ENCODE results near the gene HNRNPA2B1. TPM values are rescaled to one million over a fixed set of nuclear protein-coding genes. Genes with fewer than 3 reads are reported as not detected.
"Not testable (repeated sequence)": the region's sequence is repeated elsewhere in the genome, so short reads cannot be mapped to it uniquely, and the experiment has no call there.

HNRNPA2B1 gene
- total RNA-seq, 1 experiment from 2014 or later, result 335 TPM

DNA sequence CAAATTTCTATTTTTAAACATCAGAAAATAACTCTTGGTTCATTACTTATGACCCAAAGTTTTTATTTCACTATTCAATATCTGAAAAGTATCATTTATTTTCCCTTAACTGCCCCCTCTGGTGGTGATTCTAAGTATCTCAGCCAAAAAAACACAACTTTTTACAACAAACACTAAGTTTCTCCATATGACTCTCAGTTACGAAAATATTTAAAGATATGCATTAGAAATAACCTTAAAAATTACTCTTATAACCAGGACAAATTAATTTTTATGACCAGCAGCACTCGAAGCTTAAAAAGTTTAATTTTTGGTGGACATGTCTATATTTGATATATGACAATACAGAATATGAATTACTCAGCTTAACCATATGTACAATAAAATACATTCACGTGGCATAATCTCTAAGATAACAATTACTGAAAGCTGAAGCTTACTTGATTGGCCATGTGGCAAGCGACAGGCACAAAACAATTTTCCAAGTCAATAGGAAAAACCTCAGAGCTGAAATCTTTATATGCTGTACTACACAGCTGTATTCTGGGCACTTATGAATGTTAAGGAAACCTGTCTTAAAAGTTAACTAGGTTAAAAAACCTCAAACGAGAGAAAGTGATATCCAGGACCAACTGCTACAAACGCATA, 2.3 kb downstream of the HNRNPA2B1 start:
- no peak for DNase-seq (ENCODE audit: low spot score)

DNA sequence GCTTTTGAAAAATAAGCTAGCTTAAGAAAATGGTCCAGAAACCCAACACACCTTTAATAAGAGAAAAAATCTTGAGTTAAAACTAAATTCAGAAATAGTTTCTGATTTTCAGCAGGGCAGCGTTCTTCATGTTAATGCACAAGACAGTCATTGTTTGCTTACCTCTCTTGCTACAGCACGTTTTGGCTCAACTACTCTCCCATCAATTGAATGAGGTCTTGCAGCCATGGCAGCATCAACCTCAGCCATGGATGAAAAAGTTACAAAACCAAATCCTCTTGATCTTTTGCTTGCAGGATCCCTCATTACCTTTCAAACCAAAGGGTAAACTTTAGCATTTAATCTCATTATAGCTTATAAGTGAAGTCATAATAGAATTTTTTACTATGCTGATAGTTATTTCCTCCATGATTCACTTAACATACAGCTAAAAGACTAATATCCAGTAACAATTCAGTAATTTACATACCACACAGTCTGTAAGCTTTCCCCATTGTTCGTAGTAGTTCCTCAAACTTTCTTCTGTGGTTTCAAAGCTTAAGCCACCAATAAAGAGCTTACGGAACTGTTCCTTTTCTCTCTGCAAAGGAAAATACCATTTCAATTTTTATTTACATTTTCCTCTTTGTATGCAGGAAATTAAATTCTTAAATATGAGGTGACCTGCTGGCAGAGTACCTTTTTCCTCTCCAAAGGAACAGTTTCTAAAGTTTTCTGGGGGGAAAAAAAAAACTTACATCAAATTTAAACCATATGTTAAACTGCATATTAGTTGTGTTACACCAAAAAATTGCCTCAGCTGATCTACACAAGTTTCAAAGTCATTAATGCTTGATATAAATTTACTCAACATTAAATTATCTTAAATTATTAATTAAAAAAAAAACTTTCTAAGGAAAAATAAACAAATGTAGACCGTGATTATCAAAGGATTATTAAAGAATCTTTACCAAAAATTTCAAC, 3.1 kb downstream of the HNRNPA2B1 start:
- DNase-seq (ENCODE audit: low spot score), result no peak

DNA sequence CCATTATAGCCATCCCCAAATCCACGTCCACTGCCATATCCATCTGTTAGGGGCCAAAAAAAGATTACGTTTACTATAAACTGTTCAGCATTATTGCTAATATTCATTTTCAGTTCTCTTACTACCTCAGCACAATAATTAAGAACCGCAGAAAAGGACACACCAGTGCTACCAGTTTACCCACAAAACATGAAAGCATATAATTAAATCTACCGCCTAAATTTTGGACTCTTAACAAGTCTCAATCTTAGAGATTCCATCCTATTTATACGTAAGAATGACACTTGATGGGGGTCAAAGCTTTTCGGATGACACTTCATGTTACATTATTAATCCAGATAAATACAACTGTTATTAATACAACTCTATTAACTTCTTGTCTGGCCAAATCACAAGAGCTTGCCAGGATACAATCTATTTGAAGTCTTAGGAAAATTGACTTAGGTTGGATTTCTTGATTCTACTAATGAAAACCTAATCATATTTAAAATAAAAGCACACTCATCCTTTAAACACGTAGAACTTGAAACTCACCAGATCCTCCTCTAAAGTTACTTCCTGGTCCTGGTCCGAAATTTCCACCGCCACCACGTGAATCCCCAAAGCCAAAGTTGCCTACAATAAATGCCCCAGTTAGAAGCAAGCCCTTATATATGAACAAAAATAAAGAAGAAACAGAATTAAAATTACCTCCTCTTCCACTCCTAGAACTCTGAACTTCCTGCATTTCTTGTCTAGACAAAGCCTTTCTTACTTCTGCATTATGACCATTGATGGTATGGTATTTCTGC, 4.5 kb downstream of the HNRNPA2B1 start:
- DNase-seq (ENCODE audit: low spot score), result no peak

DNA sequence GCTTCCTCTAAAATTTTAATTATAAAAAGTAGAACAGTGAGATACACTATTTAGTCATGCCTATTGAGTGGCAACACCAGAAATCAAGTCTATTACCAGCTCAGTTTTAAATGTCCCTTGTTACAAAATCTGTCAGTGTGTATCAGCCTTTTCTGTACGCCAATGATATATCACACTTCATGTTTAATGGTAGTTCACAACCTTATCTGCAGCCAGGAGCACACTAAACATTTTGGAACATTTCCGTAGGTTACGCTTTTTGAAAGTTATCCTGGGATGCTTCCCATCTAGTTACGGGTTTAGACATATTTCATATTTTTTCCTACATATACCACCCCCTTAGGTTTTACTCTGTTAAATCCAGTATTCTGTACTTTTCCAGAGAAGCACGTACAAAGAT, 5.4 kb downstream of the HNRNPA2B1 start:
- no peak for DNase-seq (ENCODE audit: low spot score)

DNA sequence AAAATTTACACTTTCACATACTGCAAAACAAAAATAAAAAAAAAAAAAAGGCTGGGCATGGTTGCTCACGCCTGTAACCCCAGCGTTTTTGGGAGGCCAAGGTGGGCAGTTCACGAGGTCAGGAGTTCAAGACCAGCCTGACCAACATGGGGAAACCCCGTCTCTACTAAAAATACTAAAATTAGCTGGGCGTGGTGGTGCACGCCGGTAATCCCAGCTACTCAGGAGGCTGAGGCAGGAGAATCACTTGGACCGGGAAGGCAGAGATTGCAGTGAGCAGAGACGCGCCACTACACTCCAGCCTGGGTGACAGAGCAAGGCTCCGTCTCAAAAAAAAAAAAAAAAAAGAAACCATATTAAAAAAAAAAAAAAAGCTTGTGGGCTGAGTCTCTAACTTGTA, 5.8 kb downstream of the HNRNPA2B1 start:
- DNase-seq (ENCODE audit: low spot score), result not testable (repeated sequence)

DNA sequence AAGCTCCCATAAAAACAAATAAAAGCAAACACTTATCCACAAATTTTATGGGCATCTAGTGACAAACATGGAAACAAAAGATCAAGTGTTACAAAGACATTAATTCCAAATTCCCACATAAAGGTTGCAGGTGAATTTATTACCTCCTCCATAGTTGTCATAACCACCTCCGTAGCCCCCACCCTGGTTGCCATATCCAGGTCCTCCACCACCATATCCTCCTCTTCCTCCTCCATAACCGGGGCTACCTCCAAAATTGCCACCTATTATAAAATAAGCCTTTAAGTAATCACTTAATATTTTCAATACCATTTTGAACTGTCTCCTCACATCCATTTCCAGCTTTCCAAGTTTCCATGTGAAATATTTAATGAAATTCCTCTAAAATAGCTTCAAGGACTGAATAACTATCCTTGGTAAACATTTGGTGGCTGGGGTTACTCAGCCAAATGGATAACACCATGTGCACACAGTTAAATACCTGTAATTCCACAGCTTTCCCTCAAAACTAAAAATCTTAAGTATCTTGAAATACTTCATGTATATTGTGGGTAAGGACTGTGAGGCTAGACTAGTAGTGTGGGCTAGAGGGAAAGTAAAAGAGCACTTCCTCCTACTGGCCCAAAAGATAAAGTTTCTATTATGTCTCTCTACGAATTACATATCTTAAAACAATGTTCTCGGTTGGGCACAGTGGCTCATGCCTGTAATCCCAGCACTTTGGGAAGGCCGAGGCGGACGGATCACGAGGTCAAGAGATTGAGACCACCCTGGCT, 6.9 kb downstream of the HNRNPA2B1 start:
- no peak for DNase-seq (ENCODE audit: low spot score)

DNA sequence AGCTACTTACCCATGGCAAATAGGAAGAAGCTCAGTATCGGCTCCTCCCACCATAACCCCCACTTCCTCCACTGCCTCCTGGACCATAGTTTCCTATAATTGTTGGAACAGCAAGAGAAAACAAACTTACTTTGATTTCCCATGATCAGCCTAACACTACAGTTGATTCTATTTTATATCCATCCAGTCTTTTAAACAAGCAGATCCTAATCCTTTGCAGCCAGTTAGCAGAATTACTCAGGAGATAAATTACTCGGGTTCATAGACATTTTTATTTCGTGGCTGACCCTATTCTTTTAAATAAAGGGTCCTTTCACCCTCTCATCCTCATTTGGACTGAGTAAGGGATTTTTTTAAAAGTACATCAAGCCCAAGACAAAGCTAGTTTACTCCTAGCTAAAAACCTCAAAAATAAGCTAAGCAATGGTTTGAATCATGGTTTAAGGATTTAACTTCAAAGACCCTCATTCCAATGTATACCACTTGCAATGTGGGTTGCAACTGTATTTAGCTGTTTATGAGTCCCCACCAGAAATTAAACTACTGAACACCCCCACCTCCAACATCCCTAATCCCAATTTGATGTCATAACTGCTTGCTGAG, 8.0 kb downstream of the HNRNPA2B1 start:
- DNase-seq (ENCODE audit: low spot score), result no peak

DNA sequence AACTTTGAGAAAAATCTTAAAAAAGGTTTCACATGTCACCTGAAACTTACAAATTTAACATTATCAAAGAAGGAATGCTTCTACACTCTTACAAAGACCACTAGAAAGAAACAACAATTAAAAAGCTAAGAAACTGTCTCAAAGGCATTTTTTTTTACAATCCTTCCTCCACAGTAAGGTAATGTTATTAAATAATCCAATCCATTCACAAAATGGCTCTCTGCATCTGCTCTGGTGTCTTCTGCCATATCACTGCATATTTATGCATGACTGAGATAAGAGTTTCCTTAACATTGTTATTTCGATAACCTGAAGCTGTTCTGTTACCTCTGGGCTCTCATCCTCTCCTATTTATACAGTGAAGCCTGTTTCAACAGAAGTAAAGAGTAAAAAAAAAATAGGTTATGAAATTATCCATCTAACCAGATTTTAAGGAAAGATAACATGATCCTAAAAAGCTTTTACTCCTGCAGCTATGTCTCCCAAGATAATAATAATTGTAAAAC, 8.5 kb downstream of the HNRNPA2B1 start:
- DNase-seq (ENCODE audit: low spot score), result no peak

DNA sequence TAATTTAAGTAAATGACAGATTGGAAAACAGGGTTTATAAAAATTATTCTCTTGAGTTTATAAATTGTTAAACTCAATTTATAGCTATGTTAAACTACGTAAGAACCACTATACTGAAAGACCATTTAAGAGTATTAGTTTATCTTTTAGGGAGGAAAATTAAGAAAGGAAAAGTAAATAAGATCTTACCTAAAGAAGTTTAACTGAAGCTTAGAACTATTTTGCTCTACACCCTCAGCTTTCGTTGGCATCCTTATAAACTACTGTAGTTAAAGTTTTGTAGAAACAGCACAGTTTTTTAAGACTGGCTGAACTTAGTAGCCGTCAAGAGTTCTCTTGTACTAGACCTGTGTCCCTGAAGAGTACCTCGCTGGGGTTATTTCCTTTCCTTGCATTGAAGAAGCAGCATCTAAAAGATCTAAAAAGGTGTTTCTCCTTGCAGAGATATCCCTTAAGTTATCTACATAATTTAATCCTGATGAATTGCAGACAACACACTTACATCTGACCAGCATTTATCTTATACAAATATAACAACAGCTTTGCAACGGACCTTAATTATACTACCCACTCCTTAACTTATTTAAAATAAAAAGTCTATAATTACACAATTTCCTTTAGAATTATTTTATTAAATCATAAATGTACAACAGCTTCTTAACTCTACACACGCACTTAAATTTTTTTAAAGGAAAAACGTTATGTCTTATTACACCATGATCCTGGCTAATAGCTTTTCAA, 9.1 kb downstream of the HNRNPA2B1 start:
- DNase-seq (ENCODE audit: low spot score), result no peak

DNA sequence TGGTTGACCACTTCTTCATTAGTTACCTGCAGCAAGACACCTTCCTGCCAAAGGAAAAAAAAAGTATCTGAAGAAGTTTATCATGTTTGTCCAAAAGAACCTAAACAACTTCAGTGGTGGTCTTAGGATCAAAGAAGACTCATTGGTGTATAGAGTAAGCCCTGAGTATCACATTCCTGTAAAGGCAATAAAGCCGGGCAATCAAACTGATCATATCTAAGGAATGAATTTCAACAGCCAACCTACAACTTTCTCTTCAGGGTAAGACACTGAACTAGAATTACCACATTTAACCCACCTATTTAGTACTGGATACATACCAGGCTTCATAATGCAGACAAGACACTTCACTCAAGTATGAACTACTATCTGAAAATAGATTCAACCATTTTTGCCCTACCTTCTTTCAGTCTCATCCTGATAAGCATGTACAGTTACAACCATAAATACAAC, 10.1 kb downstream of the HNRNPA2B1 start:
- no peak for DNase-seq (ENCODE audit: low spot score)

DNA sequence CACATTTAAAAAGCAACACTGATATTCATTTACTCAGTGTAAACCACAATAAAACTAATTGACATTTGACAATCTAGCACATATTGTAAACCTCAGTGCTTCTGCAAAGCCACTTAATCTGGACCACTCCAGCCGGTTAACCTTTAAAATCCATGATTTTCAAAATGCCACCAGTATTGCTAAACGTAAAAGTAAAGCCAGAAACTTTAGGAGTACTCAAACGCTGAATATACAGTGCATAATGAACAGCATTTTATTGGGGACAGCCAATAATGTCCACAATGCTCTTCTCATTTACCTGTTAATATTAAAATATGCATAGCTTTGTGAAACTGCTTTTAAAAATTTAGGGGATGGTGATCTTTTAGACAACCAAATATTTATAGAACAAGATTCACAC, 10.8 kb downstream of the HNRNPA2B1 start:
- DNase-seq (ENCODE audit: low spot score), result no peak

DNA sequence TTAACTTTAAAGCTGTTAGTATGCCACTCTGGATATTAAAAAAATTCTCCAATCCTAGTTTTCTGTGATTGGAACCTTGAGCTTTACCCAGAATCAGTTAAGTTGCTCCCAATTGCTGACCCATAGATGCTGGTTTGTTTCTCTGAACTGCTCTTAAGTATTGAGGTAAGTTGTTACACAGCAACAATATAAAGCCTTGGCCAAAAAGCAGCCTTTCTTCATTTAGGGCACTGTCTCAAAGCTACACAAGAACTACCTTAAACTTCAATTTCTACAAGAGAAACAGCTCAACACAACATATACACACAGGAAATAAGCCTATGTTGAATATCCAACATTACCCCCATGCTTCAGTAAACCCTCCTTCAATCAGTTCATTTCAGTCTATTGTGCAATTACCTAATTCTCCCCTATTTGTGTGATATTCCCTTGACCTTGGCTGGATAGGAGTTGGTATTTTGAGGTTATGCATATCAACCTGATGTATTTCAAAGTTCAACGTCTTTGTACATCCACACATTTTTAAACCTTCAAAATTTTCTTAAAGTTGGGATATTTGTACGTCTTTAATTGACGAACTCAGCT, 11.5 kb downstream of the HNRNPA2B1 start:
- DNase-seq (ENCODE audit: low spot score), result no peak

DNA sequence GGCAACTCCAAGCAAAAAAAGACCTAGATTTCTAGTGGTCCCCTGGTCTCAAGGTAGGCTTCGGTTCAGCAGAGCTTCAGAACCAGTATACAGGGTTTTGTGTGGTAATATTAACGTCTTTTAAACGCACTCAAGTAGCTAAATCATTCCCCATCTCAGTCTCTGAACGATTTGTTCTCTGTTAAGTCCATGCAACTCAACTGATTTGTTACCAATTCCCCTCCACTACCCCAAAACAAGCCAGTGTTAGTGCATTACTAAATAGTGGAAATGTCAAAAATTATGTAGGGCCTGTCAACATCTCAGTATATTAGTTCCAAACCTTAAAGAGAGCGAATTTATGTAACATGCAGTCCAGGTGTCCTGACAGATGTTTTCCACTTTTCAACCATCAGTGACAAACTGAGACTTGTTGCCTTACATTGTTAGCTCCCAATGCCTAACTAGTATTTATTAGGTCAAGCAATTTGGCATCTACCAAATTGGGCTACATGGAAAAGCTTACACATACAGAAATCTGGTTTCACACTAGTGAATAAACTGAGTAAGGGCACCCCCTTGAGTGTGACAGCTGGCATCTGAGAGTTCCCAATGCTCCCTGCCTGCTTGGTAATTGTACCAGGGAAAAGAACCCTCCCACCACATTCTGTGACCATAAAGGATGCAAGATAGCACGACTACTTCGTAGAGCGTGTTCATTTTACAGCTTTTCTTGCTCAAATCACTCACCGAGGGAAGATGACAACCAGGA, 12.2 kb downstream of the HNRNPA2B1 start:
- no peak for DNase-seq (ENCODE audit: low spot score)

DNA sequence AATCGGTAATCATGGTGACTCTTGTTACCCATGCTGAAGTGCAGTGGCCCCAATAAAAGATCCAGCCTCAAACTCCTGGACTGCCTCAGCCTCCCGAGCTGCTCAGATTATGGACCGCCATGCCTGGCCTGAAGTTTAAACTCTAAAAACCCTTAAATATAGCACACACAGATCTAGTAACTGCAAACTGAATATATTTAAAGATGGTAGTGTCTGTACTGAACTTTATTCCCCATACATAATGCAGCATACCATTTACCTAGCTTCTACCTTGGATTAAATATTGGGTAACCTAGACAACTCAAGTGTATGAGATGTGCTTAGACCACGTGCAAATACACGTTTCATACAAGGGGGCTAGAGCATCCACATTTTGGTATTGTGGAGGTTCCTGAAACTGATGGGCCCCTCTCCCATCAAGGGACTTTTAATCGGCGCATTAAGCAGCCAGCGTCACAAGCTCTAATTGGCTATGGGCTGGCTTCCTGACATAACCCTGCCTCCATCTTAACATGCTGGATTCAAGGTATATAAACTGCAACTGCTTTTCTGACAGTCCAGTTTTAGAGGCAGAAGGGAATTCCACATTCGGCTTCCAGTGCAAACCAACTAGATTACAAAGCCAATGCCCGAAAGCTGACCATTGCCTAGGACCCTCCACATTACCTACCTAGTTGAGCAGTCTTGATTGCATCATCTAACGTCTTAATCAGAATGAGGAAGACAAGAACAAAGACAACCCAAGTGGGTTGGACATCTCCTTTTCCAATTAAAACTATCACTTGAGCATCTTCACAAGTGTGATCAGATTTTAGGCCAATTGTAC, 13.0 kb downstream of the HNRNPA2B1 start:
- DNase-seq (ENCODE audit: low spot score), result no peak

DNA sequence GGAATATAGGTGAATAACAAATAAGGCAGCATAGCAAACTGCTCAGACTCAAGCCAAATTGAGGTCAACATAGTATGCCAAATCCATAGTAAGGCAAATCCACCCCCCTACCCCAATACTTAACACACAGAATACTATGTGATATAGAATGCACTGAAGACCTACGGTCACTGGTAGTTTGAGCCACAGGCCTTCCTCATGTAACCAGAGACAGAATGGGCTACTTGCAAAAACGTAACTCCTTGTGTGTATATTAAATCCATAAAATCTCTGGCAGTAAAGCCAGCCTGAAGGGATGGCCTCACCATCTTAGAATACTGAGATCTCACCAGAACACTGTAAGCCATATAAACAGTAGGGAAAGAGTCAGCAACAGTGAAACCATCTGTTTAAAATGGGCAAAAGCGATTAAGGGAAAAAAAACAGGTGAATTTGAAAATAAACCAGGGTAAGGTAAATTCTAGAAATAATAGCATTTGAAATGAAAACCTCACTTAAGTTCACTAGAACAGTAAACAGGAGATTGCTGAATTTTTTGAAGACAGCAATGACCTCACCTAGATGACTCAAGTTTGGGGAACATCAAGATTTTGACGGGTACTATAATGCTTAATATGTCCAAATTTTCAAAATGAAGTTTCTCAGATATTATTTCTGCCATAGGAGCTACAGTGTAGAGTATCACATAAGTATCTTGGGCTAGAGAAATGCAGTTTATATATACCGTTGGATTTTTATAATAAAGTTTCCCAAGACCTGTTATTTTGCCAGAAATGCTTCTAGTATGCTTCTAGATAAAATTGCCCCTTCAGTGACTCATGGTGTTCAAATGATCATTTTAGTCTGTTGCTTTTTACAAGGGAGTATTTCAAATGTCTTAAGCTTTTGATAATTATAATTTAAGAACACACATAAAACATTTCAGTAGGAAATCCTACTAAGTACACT, 13.9 kb downstream of the HNRNPA2B1 start:
- no peak for DNase-seq (ENCODE audit: low spot score)

DNA sequence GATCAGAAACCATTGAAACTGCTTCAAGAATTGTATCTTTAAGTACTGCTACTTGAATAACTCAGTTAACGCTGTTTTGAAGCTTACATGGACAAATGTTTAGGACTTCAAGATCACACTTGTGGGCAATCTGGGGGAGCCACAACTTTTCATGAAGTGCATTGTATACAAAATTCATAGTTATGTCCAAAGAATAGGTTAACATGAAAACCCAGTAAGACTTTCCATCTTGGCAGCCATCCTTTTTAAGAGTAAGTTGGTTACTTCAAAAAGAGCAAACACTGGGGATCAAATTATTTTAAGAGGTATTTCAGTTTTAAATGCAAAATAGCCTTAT, 14.7 kb downstream of the HNRNPA2B1 start:
- no peak for DNase-seq (ENCODE audit: low spot score)
